Stromal cell of bone marrow (primary cell): ENCODE measurements around the gene KRT27.

Source experiments
- DNase-seq: peaks from one replicate; pipeline ENCODE4 v3.0.0-alpha.2; 2012; ENCODE audit warnings: low read depth

The KRT27 gene

DNA sequence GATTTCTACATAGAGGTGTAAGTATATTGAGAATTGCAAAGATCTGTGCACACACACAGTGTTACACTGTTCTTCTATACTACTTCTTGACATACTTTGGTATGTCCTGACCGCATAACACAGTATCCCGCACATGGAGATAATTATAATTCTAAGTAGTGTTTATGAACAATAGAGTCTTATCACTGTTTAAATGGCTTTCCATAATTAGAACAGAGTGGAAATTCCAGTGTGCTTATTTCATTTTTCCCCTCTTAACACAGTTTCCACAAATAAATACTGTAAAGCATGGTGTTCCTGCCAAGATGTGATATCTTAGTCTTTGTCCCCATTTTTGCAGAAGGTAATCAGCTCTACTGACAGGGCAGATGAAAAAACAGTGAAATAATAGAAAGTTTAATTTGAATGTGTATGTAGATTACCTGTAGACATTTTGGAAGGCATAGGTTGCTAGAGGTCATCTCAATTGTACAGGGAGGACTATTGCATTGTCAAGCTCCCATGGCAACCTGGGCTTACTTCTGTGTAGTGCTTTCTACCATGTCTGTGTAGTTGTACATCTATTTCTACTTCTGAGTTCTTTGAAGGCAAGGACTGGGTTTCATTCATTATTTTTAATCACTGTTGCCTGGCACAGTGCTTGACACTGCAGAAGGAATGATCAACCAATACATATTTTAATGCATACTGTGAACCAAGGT, 27.5 kb upstream of the KRT27 start:
- no peak for DNase-seq

DNA sequence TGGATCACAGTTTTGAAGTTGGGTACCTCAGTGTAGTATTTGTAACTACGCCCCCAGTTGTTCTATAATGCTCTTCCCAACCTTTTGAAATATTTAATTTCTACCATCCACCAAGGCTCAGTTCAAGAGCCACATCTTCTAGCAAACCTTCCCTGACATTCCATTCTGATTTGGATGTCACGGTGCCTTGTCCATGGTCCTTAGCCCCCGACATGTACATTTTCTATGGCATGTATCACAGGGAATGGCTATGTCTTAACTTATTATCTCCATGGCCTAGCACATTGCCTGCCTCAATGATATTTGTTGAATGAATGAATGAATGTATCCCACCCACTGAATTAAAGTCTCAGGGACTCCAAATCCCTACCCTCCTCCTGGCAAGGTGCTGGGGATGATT, 23.8 kb upstream of the KRT27 start:
- DNase-seq = no peak

DNA sequence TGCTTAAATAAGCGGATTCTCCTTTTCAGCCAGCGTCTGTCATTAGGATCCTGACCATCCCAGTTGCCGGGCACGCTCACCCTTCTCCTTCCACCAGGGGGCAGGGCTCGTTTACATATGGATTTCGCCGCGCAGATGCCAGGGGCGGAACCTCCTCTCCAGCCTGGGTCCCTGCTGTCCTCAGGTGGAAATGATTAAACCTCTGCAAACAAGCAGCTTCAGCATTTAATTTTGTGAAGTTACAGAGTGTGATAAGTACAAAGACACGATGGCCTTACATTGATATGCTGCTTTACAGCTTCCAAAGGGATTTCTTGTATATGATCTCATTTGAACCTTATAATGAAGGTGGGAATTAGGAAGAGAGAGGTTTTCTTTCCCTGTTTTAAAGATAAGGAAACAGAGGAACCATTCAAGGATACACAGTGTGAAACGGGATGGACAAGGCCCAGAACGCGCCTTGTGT, 21.3 kb upstream of the KRT27 start:
- no peak for DNase-seq

DNA sequence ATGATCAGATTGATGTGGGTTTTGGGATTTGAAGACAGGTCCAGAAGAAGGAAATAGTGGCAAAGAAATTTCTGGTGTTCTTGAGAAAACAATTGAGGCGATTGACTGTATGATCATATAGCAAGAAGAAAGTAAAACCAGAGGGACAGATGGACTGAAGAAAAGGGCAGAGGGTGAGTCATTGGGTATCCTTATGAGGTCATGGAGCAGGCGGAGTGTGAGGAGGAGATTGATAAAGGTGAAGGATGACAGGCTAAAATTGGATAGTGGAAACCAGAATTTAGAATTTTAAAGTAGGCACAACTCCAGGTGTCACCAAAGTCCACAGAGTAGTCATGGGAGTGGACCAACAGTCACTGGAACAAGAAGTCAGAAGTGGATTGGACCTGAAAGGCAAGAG, 18.8 kb upstream of the KRT27 start:
- DNase-seq = no peak

DNA sequence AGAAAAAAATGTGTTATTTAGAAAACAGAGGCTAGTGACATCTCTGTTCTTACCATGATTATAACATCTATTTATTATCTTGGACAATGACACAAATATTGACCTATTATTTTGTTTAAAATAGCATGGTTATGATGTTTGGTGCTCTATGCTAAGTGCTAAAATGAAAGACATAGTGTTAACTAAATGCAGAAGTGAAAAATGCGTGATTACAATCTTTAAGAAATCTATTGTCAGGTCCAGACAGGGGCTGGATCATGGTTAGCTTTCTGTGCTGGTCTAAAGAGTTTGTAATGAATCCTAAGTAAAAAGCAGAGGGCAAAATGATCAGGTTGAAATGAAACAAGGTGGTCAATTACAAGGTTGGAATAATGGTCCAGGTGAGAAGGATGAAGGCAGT, 18.0 kb upstream of the KRT27 start:
- DNase-seq = no peak

DNA sequence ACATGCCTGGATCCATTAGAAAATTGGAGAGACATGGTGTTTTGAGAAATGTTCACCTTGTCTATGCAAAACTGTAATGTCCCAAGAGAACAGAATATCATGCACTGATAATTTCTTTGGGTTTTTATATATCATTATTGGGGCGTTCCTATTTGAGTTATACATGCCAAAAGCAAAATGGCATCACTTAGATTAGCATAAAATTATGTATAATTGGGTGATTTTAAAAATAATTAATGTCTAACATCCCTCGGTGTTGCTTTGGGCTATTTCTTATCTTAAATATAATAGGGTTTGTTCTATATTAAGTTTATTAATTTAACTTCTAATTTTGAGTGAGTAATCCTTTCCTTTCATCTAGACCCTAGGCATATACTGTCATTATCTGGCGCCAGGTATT, 17.5 kb upstream of the KRT27 start, which contains the start of gene KRT28:
Gene KRT28 (minus strand): TSS at position 101 of the 400 bp plus-strand sequence. CDS start 66 bp downstream, at position 35.
- no peak for DNase-seq

DNA sequence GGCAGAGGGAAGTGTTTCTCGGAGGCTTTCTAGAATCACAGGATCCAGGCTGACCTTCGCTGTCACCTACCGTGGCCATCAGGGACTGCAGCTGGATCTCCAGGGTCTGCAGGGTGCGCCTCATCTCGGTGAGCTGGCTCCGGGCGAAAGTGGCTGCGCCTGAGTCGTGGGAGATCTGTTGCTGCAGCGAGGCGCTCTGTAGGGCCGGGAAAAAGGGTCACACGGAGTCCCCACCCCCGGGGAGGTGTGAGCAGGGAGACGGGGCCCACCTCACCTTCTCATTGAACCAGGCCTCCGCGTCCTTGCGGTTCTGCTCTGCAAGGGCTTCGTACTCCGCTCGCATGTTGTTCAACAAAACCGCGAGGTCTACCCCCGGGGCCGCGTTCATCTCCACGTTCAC, 14.5 kb upstream of the KRT27 start:
- DNase-seq = no peak

DNA sequence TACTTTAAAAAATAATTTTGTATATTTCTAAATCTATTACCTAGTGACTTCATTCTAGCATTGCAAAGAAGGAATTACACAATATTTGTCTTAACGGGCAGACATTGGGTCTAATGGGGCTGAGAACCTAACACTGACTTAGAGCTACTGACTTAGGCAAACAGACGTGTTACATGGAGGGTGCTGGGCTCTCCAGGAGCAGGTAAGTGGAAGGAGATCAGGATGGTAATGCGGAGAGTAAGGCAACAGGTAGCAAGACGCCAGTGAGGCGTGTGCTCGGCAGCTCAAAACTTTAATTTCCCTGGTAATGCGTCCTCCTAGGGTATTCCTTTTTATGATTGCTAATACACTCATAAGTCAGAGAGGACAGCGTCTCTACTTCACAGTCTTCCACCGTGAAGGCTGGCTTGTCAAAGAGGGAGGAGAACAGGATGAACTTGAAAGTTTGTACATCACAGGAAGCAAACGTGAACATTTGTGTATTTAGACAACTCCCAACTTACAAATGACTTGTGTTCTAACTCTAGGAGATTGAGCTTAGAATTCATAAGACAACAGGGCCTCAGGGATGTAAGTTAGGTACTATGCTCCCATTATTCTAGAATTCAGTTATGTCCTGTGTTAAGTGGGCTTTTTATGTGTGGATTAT, 12.8 kb upstream of the KRT27 start:
- DNase-seq = no peak

DNA sequence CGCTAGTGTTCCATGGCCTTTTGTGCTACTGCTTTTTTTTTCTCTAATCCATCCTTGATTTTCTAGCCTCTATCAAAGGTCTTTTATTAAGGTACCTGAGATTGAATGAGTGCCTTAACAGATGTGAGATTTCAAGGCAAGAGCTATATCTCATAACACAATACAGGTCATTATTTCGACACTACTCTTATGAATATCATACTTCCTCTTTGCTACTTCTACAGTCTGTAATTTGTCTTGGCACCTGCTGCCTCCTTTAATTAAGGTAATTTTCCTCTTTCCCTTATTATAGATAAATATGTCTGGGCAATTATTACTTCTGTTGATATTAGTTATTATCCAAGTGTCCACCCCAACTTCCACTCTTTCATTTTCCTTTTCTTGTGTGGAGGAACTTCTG, 12.1 kb upstream of the KRT27 start:
- DNase-seq = no peak

DNA sequence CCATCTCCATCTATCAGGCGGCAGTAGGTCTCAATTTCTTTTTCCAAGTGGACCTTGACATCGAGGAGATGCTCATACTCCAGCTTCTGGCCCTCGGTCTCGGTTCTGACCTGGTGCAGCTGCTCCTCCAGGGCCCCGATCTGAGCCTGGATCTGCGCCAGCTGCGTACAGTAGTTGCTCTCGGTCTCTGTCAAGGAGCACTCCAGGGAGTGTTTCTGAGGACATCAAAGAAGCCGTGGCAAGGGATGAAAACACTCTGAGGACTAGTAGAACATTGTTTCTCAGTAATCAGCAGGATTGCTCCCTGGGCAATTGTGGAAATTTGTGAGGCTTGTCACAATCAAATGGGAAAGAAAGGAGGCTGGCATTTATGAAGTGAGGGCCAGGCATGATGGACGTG, 11.5 kb upstream of the KRT27 start:
- no peak for DNase-seq

DNA sequence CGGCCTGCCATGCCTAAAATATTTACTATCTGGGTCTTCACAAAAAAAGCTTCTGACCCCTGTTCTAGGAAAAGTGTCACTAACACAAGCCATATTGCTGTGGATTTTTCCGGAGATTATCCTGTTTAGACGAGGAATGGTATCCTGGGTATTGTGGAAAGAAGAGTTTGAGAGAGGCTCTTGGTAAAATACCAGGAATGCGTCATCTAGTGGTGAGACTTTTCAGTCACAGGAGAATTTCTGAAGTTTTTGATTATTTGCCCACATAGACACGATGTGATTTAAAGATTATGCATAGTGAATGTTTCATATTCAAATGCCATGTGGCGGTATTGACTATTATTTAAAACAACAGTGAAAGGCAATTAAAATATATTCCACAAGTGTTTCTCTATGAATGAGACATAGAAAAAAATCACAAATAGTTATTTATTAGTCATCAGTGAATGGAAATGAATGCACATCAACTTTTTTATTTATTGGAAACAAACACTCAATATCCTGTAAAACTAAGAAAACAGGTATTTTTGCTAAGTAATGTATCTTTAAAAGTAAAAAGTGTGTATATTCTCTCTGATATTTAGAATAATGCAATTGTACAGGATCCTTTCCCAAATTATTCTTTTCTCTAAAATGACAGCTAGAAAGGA, 9.6 kb upstream of the KRT27 start:
- DNase-seq = peak; percentile 40

DNA sequence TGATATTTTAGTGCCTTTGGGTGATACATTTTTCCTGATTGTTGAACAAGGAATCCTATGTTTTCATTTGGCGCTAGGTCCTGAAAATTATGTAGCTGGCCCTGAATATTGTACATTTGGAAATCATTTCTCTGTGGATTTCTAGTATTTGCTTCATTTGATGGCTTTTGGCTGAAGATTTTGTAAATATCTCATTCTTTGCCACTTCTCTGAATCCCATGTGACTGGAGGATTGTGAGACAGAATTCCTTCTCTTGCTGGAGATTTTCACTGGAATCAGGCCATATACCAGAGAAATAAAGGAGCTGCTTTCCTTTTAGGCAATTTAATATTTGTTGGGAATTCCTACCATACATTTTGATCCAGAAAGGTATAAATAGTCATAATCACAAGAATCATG, 8.8 kb upstream of the KRT27 start:
- peak; percentile 29 for DNase-seq

DNA sequence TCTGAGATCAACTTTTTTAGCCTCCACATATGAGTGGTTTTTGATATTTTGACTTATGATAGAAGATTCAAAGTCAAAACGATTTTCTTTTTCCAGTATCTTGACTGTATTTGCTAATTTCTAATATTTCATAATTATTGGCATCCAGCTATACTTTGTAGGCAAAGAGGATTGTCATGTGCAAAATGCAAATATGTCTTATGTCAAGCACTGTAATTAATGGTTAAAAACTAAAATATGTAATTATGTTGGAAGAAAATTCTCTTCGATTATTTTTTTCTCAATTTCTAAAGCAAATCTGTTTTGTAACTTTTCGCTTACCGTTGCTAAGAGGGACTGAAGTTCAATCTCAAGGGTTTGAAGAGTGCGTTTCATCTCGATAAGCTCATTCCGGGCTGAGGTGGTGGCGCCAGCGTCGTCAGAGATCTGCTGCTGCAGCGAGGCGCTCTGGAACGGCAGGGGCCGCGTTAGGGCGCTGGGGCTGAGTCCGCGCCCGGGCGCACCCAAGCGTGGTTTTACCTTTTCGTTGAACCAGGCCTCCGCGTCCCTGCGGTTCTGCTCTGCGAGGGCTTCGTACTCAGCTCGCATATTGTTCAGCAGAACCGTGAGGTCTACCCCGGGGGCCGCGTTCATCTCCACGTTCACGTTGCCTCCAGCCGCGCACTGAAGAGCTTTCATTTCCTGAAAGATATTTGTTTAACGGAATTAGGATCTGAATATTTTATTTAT, 3.0 kb downstream of the KRT27 start:
- DNase-seq = no peak

DNA sequence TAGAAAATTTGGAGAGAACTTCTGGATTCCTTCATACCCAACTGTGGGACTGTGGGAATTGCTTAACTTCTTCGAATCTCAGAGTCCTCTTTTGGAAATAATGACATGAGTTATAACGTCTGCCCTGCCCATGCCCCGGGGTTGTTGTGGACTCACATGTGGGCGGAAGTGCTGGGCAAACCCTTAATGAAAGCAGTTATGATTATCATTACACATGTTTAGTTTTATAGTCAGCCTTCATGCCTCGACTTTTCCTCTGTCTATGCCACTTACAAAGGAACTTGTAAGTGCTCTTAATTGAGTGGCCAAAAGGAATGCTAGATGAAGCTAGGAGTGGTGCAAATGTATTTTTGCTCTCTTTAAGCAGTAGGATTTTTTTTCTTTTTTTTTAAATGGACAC, 3.9 kb downstream of the KRT27 start:
- DNase-seq = no peak

DNA sequence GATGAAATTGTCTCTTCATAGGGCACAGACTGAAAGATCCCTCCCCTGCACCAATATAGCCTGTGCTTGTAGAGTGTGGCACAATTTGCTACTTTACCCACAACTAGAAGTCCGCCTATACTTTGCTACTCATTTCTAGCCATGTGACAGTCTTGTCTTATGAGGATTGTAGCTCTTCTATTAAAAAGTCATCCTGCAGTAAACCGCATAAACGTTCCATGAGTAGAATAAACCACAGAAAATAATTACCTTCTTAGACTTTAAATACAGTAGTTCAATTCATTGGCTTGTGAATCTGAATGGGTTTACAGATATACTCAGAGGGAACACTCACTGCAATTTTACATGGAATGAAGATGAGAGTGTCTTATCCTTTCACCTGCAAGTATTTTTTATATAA, 4.4 kb downstream of the KRT27 start:
- no peak for DNase-seq

DNA sequence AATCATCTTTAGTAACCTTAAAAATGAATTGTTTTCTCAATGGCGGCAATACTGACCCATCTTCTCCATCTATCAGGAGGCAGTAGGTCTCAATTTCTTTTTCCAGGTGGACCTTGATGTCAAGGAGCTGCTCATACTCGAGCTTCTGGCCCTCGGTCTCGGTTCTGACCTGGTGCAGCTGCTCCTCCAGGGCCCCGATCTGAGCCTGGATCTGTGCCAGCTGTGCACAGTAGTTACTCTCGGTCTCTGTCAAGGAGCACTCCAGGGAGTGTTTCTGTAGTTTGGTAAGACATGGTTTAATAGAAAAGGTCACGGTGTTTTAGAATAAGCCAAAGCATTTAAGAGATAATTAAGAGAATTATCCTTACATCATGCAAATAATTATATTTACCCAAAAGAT, 4.9 kb downstream of the KRT27 start:
- no peak for DNase-seq

DNA sequence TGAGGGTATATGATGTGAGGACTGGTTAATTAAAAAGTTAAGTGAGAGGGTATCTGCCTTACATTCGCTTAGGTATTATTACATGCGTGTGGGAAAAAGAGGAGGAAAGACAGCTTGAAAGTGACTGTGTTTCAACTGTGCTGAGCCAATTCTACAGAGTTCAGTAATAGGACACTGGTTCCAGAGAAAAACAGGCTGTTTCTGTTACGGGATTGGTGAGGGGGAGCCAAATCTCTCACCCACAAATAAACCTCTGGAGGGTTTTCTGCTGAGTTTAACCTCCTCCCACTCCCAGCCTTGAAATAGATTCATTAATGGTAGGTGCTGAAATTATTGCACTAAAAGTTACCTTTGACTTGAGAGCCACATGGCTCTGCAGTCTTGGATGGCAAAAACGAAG, 6.4 kb downstream of the KRT27 start:
- no peak for DNase-seq

DNA sequence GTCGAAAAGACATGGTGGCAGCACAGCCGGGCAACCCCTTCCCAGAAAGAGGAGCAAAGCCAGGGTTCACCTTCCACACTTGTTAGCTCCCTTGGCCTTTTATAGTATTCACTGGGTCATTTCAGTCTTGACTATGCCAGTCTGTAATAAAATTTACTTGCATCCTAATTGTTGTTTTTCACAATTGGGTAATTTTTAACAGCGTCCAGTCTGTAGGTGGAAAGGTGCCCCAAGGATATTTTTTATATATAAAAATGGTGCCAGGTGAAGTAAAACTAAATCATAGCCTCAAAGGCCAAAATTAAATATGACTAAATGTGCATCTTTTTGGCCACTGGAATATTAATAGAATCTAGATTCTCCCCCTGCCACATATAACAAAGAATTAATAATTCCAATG, 10.2 kb downstream of the KRT27 start, which contains the start of gene KRT26:
Gene KRT26 (minus strand): TSS at position 101 of the 400 bp plus-strand sequence. CDS start 88 bp downstream, at position 13.
- DNase-seq = no peak

DNA sequence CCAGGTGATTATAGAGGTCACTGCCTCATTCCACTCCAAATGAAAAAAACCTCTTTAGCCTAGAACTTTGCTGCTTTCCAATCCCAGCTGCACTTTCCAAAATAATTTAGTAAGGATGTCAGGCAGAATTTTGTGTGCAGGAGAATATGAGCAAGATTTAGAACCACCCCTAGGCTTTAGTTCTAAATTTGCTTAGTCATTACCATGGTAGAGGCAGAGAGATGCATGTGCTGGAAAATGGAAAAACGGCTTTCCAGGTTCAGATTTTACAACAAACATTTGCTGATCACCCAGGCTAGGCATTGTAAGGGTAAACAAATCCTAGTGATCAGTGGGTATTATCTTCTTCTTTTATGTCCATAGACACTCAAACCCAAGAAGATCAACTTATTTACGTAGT, 16.7 kb downstream of the KRT27 start:
- no peak for DNase-seq

DNA sequence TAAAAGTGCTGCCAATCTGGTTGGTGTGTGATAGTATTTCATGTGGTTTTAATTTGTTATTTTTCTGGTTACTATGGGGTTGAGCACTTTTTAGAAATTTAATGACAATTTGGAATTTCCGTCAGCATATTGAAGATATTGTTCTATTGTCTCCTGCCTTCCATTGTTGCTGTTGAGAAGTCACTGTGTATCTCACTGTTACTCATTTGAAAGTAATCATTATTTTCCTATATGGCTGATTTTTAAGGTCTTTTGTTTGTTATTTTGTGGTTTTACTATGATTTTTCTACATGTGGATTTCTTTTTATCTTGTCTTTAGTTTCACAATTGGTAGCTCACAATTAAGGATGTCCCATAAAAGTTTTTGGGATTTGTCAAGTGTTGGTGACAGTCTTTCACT, 18.6 kb downstream of the KRT27 start:
- no peak for DNase-seq

DNA sequence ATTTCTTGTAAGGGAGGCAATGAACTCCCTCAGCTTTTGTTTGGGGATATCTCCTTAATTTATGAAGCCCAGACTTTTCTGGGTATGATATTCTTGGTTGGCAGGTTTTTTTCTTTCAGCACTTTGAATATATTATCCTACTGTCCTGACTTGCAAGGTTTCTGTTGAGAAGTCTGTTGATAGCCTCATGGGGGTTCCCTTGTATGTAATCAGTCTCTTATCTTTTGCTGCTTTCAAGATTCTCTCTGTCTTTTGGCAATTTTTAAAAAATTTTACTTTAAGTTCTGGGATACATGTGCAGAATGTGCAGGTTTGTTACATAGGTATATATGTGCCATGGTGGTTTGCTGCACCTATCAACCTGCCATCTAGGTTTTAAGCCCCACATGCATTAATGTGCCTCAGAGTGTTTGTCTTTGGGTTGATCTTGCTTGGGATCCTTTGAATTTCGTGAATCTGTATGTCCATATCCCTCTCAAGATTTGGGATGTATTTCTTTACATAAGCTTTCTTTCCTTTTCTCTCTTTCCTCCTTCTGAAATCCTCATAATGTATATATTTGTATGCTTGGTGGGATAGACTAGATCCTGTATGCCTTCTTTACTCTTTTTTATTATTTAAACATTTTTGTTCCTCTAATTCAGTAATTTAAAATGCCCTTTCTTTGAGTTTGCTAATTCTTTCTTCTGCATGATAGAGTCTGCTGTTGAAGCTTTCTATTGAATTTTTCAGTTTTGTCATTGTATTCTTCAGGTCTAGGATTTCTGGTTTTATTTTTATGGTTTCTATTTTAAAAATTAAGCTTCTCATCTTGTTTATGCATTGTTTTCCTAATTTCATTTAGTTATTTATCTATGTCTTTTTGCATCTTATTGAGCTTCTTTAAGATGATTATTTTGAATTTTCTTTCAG, 22.0 kb downstream of the KRT27 start:
- no peak for DNase-seq
